C4-2B (cell line): Measurements from ENCODE around the gene RAG1.

Experiments
- H3K27ac ChIP-seq: fragments of 450-650 bp; 2 replicates; pipeline ENCODE4 v1.5.1; 2017
- CTCF ChIP-seq: fragments of 450-650 bp; conservative IDR thresholded peaks from 2 replicates; pipeline ENCODE4 v1.5.1; 2017; ENCODE audit warnings: mild to moderate bottlenecking
- ZFX ChIP-seq: fragments of 450-650 bp; IDR thresholded peaks from 2 replicates; pipeline ENCODE4 v1.6.1; 2017

RAG1 gene

DNA sequence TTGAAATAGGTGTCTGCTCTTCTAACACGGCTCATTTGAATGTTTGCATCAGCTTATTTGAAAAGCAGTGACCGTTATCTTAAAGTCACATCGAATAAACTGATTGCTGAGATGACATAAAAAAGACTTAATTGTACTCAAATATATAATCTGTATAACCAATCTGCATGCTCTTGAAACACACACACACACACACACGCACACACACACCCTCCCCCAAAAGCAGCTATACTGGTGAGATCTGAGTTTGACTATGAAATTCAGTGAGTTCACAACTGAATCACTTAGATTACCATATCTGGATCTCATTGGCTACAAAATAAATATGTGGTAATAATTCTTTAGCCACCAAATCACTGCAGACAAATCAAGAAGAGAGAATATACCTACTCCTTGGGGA, 22.7 kb downstream of the RAG1 start:
- TF ChIP-seq ZFX (no peak), CTCF (no peak)
- H3K27ac ChIP-seq: no peak overlapping the region

DNA sequence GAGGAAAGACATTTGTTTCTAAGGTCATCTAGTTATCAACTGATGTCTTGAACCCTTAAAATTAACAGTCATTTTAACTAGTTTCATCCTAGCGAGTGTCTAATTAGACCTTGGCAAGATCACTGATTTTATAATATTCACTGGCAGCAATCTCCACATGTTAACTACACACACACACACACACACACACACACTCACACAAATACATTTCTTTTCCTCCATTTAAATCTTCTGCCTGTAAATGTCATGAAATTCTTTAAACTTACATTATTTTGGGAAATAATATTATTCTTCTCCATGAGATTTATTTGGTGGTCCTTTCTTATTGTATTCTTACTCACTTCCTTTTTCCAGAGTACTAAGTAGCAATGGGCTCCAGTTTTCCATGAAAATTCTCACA, 23.6 kb downstream of the RAG1 start:
- TF ChIP-seq ZFX (no peak), CTCF (no peak)
- no peak overlapping the region for H3K27ac ChIP-seq

DNA sequence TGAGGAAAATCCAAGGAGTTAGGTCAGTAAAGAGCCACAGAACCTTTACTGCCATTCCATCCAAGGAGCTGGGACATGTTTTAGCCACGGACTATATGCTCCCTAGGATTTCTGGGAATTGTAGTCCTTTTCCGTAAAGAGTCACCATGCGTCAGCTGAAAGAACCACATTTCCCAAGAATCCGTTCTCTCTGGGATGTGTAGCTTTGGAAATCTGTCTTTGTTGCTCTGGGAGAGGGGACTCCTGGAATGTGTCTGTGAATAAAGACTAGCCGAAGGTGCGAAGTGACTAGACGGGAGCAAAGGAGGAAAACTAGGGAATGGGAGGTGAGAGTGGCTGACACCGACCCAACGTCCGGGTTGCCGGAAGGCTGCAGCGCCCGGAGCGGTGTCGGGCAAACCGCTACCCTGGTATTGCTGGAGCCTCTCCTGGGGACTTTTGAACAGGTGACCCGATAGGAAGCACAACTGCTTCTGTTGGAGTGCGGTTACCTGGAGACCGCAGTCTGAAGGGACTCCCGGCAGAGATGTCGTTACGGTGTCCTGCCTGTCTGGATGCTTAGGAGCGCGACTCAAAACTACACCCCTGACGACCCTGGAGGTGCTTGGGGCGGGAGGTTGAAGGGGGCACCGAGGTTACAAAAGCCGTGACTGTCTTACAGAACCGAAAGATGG, 26.6 kb downstream of the RAG1 start, which contains the start of gene IFTAP:
Gene IFTAP (plus strand): TSS at position 187 of the 674 bp plus-strand sequence. CDS start 15,602 bp downstream, outside the sequence.
- no peak for TF ChIP-seq CTCF
- TF ChIP-seq ZFX: no peak
- peak within 1 kb of the TSS; percentile 30; the same call in 1 of the 2 replicates for H3K27ac ChIP-seq

GRCh38 chr11:36596880-36597279, 29.1 kb downstream of the RAG1 start:
- no peak overlapping the region for H3K27ac ChIP-seq
- TF ChIP-seq ZFX: no peak
- no peak for TF ChIP-seq CTCF

DNA sequence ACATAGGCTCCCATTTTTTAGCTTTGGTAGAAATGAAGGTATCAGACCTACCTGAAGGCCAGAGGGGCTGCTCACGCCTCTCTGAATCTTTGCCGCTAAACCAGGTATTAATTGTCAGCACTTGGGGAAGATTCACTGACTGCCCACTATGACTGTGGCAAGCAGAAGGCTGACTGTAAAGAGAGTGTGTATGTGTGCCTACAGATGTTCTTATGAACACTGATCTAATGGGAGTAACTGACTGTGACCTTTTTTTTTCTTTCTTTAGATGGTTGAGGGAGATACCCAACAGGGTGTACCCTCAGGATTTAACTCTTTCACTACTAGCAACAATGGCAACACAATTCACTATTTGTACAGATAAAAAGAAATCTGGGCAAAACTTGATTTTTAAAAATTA, 30.2 kb downstream of the RAG1 start, which contains the start of gene RAG2:
Gene RAG2 (minus strand): TSS at position 186 of the 400 bp plus-strand sequence. CDS start 4,068 bp downstream, outside the sequence.
- TF ChIP-seq CTCF: no peak
- TF ChIP-seq ZFX: no peak
- no peak within 1 kb of the TSS for H3K27ac ChIP-seq

GRCh38 chr11:36600180-36600579, 32.4 kb downstream of the RAG1 start:
- no peak overlapping the region for H3K27ac ChIP-seq
- TF ChIP-seq ZFX: no peak
- no peak for TF ChIP-seq CTCF

DNA sequence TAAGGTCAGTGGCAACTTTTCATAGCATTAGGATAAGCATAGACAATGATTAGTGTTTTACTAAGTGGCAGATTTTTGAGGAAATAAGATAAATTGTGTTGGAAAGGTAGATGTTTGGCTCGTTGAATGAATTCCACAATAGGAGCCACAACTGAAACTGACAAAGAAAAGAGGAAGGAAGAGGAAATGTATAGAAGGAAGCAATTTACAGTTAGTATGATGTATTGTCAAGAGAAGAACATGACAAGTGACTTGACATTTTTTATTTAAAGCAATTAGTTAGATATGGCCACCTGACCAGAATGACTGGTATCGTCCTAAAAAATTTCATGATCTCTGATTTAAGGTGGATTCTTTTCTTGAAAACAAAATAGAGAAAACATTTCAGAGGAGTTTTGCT, 33.3 kb downstream of the RAG1 start:
- TF ChIP-seq ZFX (no peak), CTCF (no peak)
- no peak overlapping the region for H3K27ac ChIP-seq
